WTC11 (cell line): ENCODE results near the gene CGNL1. TPM values are rescaled to one million over a fixed set of nuclear protein-coding genes. Genes with fewer than 3 reads are reported as not detected.

ENCODE experiments used
- ATAC-seq: fragments of 200-7000 bp; cut with Tn5 transposase; 2 replicates; pipeline ENCODE4 v1.10.0; 2021; ENCODE audit warnings: mild to moderate bottlenecking, moderate library complexity
- CTCF ChIA-PET: fragments of 300-600 bp; sonication (Branson Sonifier 250); formaldehyde crosslinking; loops from one replicate; lab custom pipeline; 2021; ENCODE audit warnings: antibody characterized with exemption; lab: Charles Lee
- POLR2A ChIA-PET: fragments of 350-600 bp; sonication (Branson Sonifier 250); formaldehyde crosslinking; loops from one replicate; lab custom pipeline; 2021; ENCODE audit warnings: antibody characterized with exemption; lab: Charles Lee
- DNase-seq: peaks from one replicate; pipeline ENCODE4 v3.0.0; 2021; ENCODE audit warnings: low spot score
- H3K27ac Mint-ChIP-seq: 2 replicates; pipeline ENCODE4 v1.8.0; 2021; ENCODE audit warnings: mixed read lengths
- H3K27me3 Mint-ChIP-seq: 2 replicates; pipeline ENCODE4 v1.8.0; 2021; ENCODE audit warnings: low read depth, mild to moderate bottlenecking, moderate library complexity, mixed read lengths
- H3K36me3 Mint-ChIP-seq: 2 replicates; pipeline ENCODE4 v1.8.0; 2021; ENCODE audit warnings: mixed read lengths
- H3K4me1 Mint-ChIP-seq: 2 replicates; pipeline ENCODE4 v1.8.0; 2022; ENCODE audit warnings: mixed read lengths
- H3K4me3 Mint-ChIP-seq: 2 replicates; pipeline ENCODE4 v1.8.0; 2021; ENCODE audit warnings: mild to moderate bottlenecking, moderate library complexity, mixed read lengths
- H3K9me3 Mint-ChIP-seq: 2 replicates; pipeline ENCODE4 v1.8.0; 2021; ENCODE audit warnings: mixed read lengths
- ARID4B ChIP-seq: sonication (generic); formaldehyde crosslinking; IDR thresholded peaks from 2 replicates; pipeline ENCODE4 v1.8.0; 2023; ENCODE audit warnings: missing genetic modification reagents, mild to moderate bottlenecking, borderline replicate concordance
- ATF1 ChIP-seq: sonication (generic); formaldehyde crosslinking; IDR thresholded peaks from 2 replicates; pipeline ENCODE4 v1.8.1; 2023; ENCODE audit warnings: mild to moderate bottlenecking, moderate library complexity, missing genetic modification reagents
- ATF2 ChIP-seq: sonication (generic); formaldehyde crosslinking; IDR thresholded peaks from 2 replicates; pipeline ENCODE4 v1.8.1; 2022; ENCODE audit warnings: low read depth, missing genetic modification reagents, borderline replicate concordance
- CBFB ChIP-seq: sonication (generic); formaldehyde crosslinking; IDR thresholded peaks from 2 replicates; pipeline ENCODE4 v1.8.1; 2022; ENCODE audit warnings: mild to moderate bottlenecking, low read depth, missing genetic modification reagents
- CREB1 ChIP-seq: sonication (generic); formaldehyde crosslinking; IDR thresholded peaks from 2 replicates; pipeline ENCODE4 v1.8.0; 2023; ENCODE audit warnings: mild to moderate bottlenecking, missing genetic modification reagents
- CREM ChIP-seq: sonication (generic); formaldehyde crosslinking; IDR thresholded peaks from 2 replicates; pipeline ENCODE4 v1.8.1; 2022; ENCODE audit warnings: mild to moderate bottlenecking, missing genetic modification reagents, moderate library complexity
- E2F4 ChIP-seq: sonication (generic); formaldehyde crosslinking; IDR thresholded peaks from 2 replicates; pipeline ENCODE4 v1.8.1; 2022; ENCODE audit warnings: low read depth, mild to moderate bottlenecking, moderate library complexity, missing genetic modification reagents, borderline replicate concordance
- GRHL2 ChIP-seq: fragments of 250-450 bp; sonication (Bioruptor Pico); IDR thresholded peaks from 2 replicates; pipeline ENCODE4 v1.8.0; 2022; ENCODE audit warnings: mild to moderate bottlenecking, moderate library complexity; ENCODE audit not compliant: insufficient replicate concordance, severe bottlenecking
- IRF1 ChIP-seq: sonication (generic); formaldehyde crosslinking; IDR thresholded peaks from 2 replicates; pipeline ENCODE4 v1.8.0; 2023; ENCODE audit warnings: missing genetic modification reagents
- MAX ChIP-seq: sonication (generic); formaldehyde crosslinking; IDR thresholded peaks from 2 replicates; pipeline ENCODE4 v1.8.0; 2022; ENCODE audit warnings: mild to moderate bottlenecking, missing genetic modification reagents
- MXD4 ChIP-seq: fragments of 250-450 bp; sonication (Bioruptor Pico); IDR thresholded peaks from 2 replicates; pipeline ENCODE4 v1.8.0; 2021; ENCODE audit warnings: mild to moderate bottlenecking, moderate library complexity, borderline replicate concordance
- SOX15 ChIP-seq: fragments of 250-450 bp; sonication (Bioruptor Pico); IDR thresholded peaks from 2 replicates; pipeline ENCODE4 v1.9.0; 2021; ENCODE audit warnings: mild to moderate bottlenecking
- STAT6 ChIP-seq: sonication (generic); formaldehyde crosslinking; conservative IDR thresholded peaks from 2 replicates; pipeline ENCODE4 v1.8.1; 2023; ENCODE audit warnings: mild to moderate bottlenecking, low read depth, missing genetic modification reagents, moderate library complexity
- ZNF121 ChIP-seq: sonication (generic); formaldehyde crosslinking; IDR thresholded peaks from 2 replicates; pipeline ENCODE4 v1.8.0; 2023; ENCODE audit warnings: missing genetic modification reagents
- ZNF138 ChIP-seq: sonication (generic); formaldehyde crosslinking; conservative IDR thresholded peaks from 2 replicates; pipeline ENCODE4 v1.8.1; 2022; ENCODE audit warnings: mild to moderate bottlenecking, moderate library complexity, missing genetic modification reagents
- ZNF219 ChIP-seq: sonication (generic); formaldehyde crosslinking; IDR thresholded peaks from 2 replicates; pipeline ENCODE4 v1.8.0; 2023; ENCODE audit warnings: missing genetic modification reagents, mild to moderate bottlenecking, borderline replicate concordance
- ZNF423 ChIP-seq: fragments of 250-450 bp; sonication (Bioruptor Pico); IDR thresholded peaks from 2 replicates; pipeline ENCODE4 v2.1.2; 2022; ENCODE audit warnings: mild to moderate bottlenecking, moderate library complexity
- total RNA-seq: library from RNA; stranded (reverse); gene quantifications from 3 replicates; pipeline ENCODE4 v1.2.3, GENCODE V29; 2021

CGNL1 gene
- total RNA-seq, 1 experiment from 2014 or later = 57.3 TPM

GRCh38 chr15:57495554-57496165 lies 119.4 kb downstream of the CGNL1 start:
- Mint-ChIP-seq H3K9me3 (no peaks in the 10 kb centered on the region), H3K36me3 (peaks cover 5% of the 10 kb centered on the region), H3K4me3 (no peak overlapping the region), H3K27ac (no peak overlapping the region), H3K4me1 (peaks cover 15% of the 10 kb centered on the region), H3K27me3 (no peaks in the 10 kb centered on the region)
- POLR2A ChIA-PET = no interaction called here
- DNase-seq = no peak
- no peak for TF ChIP-seq CREB1
- TF ChIP-seq ZNF219 (CRISPR knock-in tag) = no peak
- TF ChIP-seq IRF1 = no peak
- no peak for TF ChIP-seq GRHL2 (CRISPR knock-in tag)
- no peak for TF ChIP-seq ATF1 (CRISPR knock-in tag)
- TF ChIP-seq STAT6 (CRISPR knock-in tag) = no peak
- TF ChIP-seq E2F4 (CRISPR knock-in tag) = no peak
- TF ChIP-seq ZNF423 = no peak
- no peak for TF ChIP-seq CREM (CRISPR knock-in tag)
- TF ChIP-seq SOX15 (CRISPR knock-in tag) = no peak
- TF ChIP-seq ARID4B (CRISPR knock-in tag) = no peak
- no peak for TF ChIP-seq CBFB (CRISPR knock-in tag)
- no peak for TF ChIP-seq ATF2
- CTCF ChIA-PET = interaction anchor here (0.9 to 1.4 kb wide), 4 partner anchors 8 to 150 kb away, joined by 3 to 6 read pairs (median 4); no protein-coding TSS in a partner anchor
- ATAC-seq = no peak

- Mint-ChIP-seq H3K27ac (peak overlapping the region; percentile 63; the same call in 1 of the 2 replicates), H3K4me3 (no peak overlapping the region)
- DNase-seq = no peak
Observed at GRCh38 chr15:57496594-57496945, 120.3 kb downstream of the CGNL1 start.

More at GRCh38 chr15:57496594-57496945, 120.3 kb downstream of the CGNL1 start:
- CTCF ChIA-PET = no interaction called here
- POLR2A ChIA-PET = no interaction called here
- TF ChIP-seq ZNF121 (CRISPR knock-in tag) = no peak
- TF ChIP-seq MXD4 (CRISPR knock-in tag) = no peak
- no peak for TF ChIP-seq MAX
- no peak for TF ChIP-seq ZNF138 (CRISPR knock-in tag)
- TF ChIP-seq, all 79 proteins: peak for 0
- no peaks in the 10 kb centered on the region for H3K9me3 Mint-ChIP-seq
- ATAC-seq = no peak
- no peaks in the 10 kb centered on the region for H3K27me3 Mint-ChIP-seq
- H3K4me1 Mint-ChIP-seq = peaks cover 19% of the 10 kb centered on the region
- H3K36me3 Mint-ChIP-seq = peaks cover 5% of the 10 kb centered on the region
